Activated gamma-delta T cell treated with anti-CD3 and anti-CD28 coated beads, Interleukin-2, amount 50 U/mL, for 16 hours (primary cell): ENCODE data around the gene TIPIN.
"Not testable (repeated sequence)": the region's sequence is repeated elsewhere in the genome, so short reads cannot be mapped to it uniquely, and the experiment has no call there.

ENCODE experiments used
- DNase-seq: peaks from one replicate; pipeline ENCODE4 v3.0.0-alpha.2; 2020; ENCODE audit warnings: low read depth

TIPIN gene

DNA sequence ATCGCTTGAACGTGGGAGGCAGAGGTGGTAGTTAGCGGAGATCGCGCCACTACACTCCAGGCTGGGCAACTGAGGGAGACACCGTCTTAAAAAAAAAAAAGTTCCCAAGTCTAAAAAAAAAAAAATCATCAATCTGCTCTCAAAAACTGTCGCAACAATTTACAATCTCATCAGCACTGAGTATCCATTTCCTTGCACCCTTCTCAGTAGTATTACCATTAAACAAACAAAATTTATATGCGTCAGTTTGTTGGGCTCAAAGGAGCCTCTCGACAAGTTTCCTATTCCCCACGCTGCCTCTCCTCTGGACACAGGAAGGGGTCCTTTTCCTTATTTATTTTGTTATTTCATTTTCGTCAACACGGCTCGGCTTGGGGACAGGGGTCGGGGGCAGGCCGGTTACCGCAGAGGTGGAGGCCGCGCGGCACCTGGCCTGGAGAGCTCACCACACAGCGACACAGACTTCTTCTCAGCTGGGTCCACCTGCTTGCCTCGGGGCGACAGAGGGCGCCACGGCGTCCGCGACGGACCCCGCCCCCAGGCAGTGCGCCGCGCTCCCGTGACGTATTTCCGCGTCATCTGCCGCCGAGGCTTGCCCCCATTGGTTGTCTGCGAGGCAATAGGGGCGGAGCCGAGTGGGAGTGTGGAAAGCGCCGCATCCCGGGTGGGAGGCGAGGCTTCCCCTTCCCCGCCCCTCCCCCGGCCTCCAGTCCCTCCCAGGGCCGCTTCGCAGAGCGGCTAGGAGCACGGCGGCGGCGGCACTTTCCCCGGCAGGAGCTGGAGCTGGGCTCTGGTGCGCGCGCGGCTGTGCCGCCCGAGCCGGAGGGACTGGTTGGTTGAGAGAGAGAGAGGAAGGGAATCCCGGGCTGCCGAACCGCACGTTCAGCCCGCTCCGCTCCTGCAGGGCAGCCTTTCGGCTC is 30.0 kb upstream of the TIPIN start, which contains the start of gene MAP2K1:
Gene MAP2K1 (plus strand): TSS at position 709 of the 920 bp plus-strand sequence. CDS start 436 bp downstream, outside the sequence.
- peak; percentile 98 for DNase-seq

DNA sequence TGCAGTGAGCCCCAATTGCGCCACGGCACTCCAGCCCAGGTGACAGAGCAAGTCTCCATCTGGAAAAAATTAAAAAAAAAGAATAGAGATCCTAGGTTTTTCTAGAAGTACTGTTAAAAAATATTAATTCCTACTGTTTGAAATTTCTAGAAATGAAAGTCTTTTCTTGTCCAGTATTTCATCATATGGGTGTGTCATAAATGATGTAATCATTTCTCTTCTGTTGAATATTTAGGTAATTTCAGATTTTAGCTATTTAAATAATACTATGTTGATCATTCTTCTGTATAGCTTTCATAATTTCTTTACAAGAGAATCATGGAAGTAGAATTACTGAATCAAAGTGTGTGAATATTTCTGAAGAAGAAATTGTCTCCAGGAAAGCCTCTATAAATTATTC is 24.9 kb upstream of the TIPIN start:
- not testable (repeated sequence) for DNase-seq

DNA sequence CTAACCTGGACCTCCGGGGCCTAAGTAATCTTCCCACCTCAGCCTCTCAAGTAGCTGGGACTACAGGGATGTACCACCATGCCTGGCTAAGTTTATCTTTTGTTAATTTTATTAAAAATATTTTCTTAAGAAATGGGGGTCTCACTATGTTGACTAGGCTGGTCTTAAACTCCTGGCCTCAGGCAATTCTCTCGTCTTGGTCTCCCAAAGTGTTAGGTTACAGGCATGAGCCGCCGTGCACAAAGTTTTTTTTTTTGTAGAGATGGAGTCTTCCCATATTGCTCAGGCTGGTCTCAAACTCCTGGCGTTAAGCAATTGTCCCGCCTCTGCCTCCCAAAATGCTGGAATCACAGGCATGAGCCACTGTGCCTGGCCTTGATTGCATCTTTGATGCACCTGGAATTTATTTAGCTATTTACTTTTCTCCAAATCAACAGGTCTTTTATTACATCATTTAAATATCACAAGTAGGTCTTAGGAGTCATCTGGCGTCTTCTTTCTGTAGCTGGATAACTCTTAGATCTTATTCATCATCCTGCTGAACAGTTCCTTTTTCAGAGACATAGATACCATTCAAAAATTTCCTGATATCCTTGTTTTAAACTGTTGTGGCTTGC is 22.4 kb upstream of the TIPIN start:
- no peak for DNase-seq

DNA sequence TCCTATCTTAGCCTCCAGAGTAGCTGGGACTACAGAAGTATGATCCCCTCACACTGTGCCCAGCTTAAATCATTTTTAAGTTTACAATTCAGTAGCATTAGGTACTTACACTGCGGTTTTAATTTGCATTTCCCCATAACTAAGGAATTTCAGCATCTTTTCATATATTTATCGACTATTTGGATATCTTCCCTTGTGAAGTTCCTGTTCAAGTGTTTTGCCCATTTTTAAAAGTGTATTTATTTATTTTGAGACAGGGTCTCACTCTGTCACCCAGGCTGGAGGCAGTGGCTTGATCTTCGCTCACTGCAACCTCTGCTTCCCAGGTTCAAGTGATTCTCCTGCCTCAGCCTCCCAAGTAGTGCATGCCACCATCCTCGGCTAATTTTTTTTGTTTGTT is 17.7 kb upstream of the TIPIN start:
- DNase-seq: no peak

DNA sequence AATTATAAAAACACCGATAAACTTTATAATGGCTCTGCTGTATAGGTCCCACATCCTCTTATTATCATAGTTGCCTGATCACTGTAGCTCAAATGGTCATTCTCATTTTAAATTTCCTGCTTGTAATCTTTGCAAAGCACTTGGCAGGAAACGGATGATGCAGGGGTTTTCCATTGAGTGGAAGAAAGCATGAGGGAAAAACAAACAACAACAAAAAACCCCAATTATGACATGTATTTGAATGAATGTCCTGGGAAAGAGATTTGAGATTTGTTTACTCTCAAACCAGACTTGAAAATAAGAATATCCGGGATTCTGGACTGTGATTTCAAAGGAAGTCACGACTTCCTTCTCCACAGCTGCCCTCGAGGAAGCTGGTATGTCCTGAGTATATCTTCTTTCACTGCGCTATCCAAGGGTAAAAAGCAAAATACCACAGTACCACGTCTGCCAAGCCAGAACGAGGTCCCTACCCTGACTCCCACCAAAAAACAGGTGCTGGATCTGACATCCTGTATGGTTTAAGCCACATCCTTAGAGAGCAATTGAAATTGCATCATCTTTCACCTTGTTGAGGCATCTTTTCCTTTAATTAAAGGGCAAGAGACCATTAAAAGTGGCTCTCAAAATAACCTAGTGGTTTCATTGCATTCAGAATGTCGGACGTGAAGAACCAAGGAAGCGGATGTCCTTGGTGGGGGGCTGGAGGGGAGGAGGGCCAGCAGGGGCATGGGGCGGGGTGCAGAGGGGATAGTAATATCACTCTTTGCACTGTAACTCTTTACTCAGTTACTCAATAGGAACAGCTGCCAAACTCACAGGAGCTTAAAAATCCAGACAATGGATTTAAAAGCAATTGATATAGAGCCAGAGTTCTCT is 13.5 kb upstream of the TIPIN start:
- DNase-seq: no peak

DNA sequence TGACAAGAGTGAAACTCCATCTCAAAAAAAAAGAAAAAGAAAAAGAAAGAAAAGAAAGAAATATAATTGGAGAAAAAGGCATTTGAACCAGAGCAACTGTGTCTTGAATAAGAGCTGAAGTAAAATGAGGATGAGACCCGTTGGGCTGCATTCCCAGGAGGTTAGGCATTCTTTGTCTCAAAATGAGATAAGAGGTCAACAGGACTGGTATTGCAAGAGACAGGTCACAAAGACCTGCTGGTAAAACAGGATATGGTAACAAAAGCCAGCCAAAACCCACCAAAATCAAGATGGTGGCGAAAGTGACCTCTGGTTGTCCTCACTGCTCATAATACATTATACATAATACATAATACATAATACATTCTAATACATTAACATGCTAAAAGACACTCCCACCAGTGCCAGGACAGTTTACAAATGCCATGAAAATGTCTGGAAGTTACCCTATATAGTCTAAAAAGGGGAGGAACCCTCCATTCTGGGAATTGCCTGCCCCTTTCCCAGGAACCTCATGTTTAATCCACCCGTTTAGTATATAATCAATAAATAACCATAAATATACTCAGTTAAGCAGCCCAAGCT is 8.6 kb upstream of the TIPIN start:
- no peak for DNase-seq

DNA sequence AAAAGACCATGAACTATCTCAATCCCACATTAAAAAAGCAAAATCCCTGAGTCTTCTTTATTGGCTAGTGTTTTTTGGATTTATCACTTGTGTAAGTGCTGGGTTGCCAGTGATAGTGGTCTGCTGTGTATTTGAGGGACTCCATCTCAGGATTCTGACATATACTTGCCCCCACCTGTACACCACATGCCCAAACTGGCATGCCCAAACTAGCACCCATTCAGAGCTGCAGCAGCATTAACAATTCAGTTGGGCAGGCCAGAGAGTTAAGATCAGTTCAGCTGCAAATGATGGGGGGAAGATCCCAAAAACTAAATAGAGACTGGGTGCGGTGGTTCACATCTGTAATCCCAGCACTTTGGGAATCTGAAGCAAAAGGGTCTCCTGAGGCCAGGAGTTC is 6.3 kb upstream of the TIPIN start:
- no peak for DNase-seq

DNA sequence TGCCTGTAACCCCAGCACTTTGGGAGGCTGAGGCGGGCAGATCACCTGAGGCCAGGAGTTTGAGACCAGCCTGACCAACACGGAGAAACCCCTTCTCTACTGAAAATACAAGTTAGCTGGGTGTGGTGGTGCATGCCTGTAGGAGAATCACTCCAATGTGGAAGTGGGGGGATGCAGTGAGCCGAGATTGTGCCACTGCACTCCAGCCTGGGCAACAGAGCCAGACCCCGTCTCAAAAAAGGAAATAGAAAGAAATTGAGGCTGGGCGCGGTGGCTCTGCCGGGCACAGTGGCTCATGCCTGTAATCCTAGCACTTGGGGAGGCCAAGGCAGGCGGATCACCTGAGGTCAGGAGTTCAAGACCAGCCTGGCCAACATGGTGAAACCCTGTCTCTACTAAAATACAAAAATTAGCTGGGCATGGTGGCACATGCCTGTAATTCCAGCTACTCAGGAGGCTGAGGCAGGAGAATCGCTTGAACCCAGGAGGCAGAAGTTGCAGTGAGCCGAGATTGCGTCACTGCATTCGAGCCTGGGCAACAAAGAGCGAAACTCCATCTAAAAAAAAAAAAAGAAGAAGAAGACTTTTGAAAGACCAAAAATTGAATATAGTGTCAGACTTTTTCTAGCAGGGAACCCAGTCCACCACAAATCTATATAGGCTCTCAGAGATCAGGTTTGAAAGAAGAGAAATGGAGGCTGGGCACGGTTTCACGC is 5.4 kb upstream of the TIPIN start:
- DNase-seq: not testable (repeated sequence)

- no peak for DNase-seq
Observed at GRCh38 chr15:66359740-66360139, 3.3 kb upstream of the TIPIN start.

DNA sequence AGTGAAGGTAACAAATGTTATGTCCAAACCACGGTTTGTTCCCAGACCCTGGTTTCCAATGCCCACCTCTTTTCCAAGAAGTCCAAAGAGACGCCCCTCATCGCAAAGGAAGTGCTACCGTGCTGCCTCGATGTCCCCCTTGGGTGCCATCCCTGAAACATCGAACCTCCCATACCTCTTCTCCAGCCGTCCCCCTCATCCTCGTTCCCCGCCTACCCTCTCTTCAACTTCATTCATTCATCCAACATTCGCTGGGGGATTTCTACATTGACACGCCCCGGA is 467 bp downstream of the TIPIN start:
- no peak for DNase-seq

DNA sequence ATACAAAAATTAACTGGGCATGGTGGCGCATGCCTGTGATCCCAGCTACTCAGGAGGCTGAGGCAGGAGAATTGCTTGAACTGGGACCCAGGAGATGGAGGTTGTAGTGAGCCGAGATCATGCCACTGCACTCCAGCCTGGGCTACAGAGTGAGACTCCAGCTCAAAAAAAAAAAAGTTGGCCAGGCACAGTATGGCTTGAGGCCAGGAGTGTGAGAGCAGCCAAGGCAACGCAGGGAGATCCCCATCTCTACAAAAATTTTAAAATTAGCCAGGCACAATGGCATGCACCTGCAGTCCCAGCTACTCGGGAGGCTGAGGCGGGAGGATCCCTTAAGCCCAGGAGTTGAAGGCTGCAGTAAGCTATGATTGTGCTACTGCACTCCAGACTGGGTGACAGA is 8.0 kb downstream of the TIPIN start:
- not testable (repeated sequence) for DNase-seq

- DNase-seq: no peak
Observed at GRCh38 chr15:66328771-66329170, 27.7 kb downstream of the TIPIN start.

GRCh38 chr15:66327736-66328135 is 28.7 kb downstream of the TIPIN start:
- no peak for DNase-seq

DNA sequence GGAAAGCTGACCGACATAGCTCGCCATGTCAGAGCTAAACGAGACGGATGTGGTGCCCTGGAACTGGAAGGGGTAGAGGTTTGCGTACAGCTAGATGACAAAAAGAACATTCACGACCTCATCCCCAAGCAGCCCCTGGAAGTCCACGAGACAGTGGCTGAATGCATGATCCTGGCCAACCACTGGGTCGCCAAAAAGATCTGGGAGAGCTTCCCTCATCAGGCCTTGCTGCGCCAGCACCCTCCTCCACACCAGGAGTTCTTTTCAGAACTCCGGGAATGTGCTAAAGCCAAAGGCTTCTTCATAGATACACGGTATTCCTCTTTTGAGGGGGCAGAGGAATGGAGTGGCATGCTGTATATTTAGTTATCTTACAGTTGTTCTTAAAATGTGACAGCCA is 30.4 kb downstream of the TIPIN start:
- no peak for DNase-seq

DNA sequence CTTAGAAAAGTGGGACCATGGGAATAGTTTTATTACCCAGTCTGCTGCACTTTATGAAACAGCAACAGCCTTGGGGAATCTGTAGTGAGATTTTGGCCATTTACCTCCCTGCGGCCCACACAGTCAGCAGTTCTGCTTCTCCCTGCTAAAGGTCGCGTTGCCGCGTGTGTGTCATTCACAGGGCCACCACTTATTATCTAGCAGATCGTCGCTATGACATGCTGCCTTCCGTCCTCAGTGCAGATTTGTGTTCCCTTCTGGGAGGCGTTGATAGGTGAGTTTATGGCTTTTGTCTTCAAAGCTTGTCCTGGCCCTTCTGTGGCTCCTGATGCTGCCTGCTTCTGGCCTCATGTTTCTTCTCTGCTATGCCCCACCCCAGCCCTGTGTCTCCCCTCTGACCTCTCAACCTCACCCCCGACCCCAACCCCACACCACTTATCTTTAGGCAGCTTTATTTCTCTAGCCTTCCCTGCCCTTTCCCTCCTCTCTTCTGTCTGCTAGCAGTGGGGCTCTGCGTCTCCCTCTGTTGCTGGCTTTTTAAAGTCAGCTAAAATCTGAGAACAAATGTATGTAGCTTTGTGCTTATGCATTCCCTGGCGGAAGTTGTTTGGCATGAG is 33.1 kb downstream of the TIPIN start:
- DNase-seq: no peak

DNA sequence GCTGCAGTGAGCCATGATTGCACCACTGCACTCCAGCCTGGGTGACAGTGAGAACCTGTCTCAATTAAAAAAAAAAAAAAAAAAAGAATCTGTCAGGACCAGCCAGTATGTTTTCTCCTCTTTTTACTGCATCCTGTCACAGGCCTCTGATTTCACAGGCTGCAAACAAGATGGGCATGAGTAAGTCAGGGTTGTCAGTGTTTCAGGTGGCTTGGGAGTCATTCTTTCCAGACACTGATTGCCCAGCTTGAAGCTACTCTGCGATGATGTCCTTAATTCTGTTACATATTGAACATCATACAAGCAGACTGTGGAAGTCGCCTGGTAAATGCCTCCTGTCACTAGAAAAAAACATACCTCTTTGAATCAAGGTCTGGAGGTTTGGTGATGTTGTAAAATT is 44.3 kb downstream of the TIPIN start:
- no peak for DNase-seq

DNA sequence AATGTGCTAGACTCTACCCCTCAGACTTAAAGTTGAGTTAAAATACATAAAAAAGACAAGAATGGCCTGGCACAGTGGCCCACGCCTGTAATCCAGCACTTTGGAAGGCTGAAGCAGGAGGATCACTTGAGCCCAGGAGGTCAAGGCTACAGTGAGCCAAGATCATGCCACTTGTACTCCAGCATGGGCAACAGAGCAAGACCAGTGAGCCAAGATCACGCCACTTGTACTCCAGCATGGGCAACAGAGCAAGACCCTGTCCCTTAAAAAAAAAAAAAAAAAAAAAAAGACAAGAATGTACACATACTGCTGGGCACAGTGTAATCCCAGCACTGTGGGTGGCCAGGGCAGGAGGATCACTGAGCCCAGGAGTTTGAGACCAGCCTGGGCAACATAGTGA is 45.7 kb downstream of the TIPIN start:
- no peak for DNase-seq

GRCh38 chr15:66309828-66310227 is 46.7 kb downstream of the TIPIN start:
- no peak for DNase-seq

DNA sequence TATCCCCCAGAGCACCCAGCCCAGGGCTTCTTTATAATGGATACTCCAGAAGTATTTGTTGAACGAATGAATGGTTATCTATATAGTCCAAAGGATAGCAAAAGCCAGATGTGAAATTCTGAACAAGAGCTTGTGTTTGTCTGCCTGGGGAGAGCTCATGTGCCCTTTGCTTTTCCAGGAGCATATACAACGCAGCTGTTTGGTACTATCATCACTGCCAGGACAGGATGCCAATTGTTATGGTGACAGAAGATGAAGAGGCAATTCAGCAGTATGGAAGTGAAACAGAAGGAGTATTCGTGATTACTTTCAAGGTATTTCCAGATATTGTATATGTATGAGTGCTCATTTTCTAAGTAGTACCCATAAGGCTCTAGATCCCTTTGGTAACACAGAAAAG is 48.0 kb downstream of the TIPIN start:
- DNase-seq: no peak

GRCh38 chr15:66306381-66306780 is 50.1 kb downstream of the TIPIN start:
- DNase-seq: no peak

DNA sequence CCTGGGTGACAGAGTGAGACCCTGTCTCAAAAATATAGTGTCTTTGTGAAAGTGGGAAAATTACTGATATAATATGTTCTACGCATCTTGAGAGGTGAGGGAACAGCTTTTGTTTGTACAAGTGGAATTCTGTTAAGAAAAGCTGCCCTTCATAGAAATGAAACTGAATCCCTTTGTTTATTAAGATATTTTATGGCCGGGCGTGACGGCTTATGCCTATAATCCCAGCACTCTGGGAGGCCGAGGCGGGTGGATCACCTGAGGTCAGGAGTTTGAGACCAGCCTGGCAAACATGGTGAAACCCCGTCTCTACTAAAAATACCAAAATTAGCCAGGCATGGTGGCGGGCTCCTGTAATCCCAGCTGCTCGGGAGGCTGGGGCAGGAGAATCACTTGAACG is 52.1 kb downstream of the TIPIN start:
- not testable (repeated sequence) for DNase-seq
